ENCODE measurements around the gene LACTB.

GRCh38 chr15:63090887-63091286, 30.8 kb upstream of the LACTB start:
- TF ChIP-seq EZH2phosphoT487 (IDR thresholded peaks at IDR 0.05; ENCODE audit: insufficient read depth, low read depth) (no peak), EZH2 (IDR thresholded peaks at IDR 0.05; ENCODE audit: insufficient read depth, poor library complexity, severe bottlenecking) (no peak)

Data from GM23248 (cell line).